Measurements from ENCODE around the gene SEMA4G.
"Not testable (repeated sequence)": the region's sequence is repeated elsewhere in the genome, so short reads cannot be mapped to it uniquely, and the experiment has no call there.

Gene SEMA4G

DNA sequence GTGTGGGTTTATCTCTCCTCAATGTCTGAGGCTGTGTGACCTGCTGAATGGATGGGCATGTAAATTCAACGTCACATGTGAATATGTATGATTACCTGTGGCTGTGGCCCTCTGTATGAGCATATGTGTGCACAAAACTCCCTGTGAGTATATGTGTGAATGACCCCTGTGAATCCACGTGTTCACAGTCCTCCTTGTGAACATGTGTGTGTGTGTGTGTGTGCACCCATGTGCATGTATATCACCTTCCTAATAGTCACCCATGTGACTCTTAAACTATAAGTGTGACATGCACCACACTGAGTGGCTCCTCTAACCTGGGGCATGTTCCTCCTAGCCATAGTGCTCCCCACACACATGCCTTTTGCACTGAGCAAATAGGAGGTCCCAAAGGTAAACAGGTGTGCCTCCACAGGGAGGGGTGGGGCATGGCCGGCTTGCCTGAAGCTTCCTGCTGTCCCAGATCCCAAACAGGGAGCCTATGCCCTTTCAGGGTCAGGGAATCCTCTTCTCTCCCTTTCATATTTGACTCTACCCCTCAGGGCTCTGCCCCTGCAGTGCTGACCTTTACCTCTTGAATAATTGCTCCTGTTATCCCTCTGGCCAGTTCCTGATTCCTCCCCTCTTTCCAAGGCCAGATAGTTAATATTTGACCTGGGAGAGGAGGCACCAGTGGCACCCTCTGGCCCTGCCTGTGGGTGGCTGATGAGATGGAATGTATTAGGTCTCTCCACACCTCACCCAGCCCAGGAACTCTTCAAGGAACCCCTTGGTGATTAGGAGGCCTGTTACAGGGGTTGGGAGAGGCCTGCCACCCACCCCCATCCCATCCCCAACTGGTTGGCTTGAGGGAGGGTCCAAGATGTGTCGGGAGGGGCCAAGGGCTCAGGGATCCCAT is 1.9 kb downstream of the SEMA4G start:
- DNase-seq = no peak

- no peak for DNase-seq
These were observed 3.0 kb downstream of the SEMA4G start for GRCh38 chr10:100972115-100972903.

DNA sequence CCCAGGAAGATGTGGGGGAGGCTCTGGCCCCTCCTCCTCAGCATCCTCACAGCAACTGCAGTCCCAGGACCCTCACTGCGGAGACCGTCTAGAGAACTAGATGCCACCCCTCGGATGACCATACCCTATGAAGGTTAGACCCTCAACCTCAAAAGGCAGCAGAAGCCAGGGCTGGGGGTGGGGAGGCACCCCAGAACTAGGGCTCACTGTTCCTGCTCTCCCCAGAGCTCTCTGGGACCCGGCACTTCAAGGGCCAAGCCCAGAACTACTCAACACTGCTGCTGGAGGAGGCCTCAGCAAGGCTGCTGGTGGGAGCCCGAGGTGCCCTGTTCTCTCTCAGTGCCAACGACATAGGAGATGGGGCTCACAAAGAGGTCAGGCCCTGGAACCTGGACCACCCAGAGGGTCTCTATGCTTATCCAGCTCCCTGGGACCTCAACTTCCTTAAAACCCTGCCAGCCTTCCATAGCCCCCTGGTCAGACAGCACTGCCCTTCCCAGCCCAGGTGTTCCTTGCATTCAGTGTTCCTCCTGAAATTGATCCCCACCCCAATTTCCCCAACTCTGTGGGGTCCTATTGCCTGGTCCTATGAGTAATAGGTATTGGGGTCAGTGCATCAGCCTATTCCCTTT is 3.7 kb downstream of the SEMA4G start:
- DNase-seq = no peak

DNA sequence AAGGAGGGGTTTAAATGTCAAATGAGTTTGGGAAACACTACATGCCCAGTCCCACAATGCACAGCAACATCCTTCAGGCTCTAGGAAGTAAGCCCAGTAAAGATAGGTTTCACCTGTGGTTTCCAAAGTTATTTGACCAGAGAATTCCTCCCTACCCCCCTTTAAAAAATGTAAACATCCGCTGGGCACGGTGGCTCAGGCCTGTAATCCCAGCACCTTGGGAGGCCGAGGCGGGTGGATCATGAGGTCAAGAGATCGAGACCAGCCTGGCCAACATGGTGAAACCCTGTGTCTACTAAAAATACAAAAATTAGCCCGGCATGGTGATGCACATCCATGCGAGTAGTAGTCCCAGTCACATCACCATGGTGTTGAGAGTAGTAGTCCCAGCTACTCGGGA is 6.1 kb downstream of the SEMA4G start:
- DNase-seq = not testable (repeated sequence)

GRCh38 chr10:100976906-100977305 is 7.6 kb downstream of the SEMA4G start:
- DNase-seq = no peak

DNA sequence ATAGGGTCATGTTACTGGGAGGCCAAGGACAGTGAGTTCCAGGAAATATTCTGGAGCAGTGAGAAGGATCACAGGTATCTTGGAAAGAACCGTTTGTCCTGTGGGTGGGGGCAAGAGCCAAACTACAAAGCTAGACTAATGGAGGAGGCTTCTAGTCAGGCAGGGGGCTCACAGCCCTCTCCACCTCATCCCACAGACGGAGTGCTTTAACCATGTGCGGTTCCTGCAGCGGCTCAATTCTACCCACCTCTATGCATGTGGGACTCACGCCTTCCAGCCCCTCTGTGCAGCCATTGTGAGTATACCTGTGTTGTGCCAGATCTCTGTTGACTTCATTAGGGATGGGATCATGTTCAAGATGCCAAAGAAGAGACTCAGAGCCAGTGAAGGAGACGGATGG is 8.1 kb downstream of the SEMA4G start:
- DNase-seq = no peak

DNA sequence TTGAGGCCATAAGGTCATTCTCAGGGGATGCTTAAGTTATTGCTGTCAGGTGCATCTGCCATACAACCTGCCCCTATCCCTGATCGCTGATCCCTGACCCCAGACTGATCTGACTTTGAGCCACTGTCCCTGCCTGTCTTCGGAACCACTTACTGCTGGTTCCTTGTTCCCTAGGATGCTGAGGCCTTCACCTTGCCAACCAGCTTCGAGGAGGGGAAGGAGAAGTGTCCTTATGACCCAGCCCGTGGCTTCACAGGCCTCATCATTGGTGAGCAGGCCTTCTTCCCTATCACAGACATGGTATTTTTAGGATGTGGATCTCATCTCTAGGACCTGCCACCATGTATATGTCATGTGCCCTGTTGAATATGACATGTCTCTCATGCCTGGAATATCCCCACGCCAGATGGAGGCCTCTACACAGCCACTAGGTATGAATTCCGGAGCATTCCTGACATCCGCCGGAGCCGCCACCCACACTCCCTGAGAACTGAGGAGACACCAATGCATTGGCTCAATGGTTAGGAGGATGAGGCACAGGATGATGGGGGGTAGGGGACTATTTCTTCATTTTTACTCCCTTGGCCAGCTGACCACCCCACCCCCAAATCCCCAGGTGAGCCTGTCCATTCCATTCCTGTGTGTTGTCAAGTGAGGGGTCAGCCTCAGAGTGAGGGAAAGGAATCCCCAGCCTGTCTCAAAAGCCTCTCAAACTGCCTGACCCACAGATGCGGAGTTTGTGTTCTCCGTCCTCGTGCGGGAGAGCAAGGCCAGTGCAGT is 9.0 kb downstream of the SEMA4G start:
- DNase-seq = no peak

DNA sequence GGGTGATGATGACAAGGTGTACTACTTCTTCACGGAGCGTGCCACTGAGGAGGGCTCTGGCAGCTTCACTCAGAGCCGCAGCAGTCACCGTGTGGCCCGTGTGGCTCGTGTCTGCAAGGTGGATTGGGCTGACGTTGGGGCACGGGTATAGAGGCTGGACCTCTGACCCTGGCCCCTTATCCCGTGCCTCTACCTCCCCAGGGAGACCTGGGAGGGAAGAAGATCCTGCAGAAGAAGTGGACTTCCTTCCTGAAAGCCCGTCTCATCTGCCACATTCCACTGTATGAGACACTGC is 9.5 kb downstream of the SEMA4G start:
- no peak for DNase-seq

GRCh38 chr10:100979791-100980272 is 10.5 kb downstream of the SEMA4G start:
- DNase-seq = no peak

GRCh38 chr10:100980311-100980710 is 11.0 kb downstream of the SEMA4G start:
- DNase-seq = no peak

- no peak for DNase-seq
These were observed 11.4 kb downstream of the SEMA4G start for GRCh38 chr10:100980711-100981110.

GRCh38 chr10:100981178-100981772 is 12.0 kb downstream of the SEMA4G start:
- no peak for DNase-seq

GRCh38 chr10:100982916-100983830 is 13.9 kb downstream of the SEMA4G start:
- DNase-seq = no peak

DNA sequence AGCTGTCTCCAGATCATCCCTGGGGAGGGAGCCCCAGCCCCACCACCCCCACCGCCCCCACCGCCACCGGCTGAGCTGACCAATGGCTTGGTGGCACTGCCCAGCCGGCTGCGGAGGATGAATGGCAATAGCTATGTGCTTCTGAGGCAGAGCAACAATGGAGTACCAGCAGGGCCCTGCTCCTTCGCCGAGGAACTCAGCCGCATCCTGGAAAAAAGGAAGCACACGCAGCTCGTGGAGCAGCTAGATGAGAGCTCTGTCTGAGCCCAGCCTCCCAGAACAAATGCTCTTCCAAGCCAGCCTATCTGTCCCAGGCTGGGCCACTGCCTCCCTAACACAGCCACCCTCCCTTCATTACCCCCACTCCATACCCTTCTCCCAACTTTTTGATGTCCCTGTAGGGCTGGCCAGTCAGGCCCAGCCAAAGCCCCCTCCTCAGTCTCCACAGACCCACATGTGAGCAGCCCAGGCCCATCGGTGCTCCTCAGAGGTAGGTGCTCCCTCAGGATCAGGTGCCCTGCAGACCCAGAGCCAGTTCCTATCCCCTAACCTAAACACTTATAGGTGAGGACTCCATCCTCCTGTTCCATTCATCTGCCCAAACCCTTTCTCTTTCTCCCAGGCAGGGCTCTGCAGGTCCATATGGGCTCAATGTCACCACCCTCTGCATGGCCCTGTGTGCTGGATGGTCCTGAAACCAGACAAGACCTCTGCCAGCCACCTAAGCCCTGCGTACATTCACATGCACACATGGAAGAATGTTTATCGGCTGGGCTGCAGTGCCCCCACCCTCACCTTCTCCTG is 14.8 kb downstream of the SEMA4G start:
- no peak for DNase-seq

DNA sequence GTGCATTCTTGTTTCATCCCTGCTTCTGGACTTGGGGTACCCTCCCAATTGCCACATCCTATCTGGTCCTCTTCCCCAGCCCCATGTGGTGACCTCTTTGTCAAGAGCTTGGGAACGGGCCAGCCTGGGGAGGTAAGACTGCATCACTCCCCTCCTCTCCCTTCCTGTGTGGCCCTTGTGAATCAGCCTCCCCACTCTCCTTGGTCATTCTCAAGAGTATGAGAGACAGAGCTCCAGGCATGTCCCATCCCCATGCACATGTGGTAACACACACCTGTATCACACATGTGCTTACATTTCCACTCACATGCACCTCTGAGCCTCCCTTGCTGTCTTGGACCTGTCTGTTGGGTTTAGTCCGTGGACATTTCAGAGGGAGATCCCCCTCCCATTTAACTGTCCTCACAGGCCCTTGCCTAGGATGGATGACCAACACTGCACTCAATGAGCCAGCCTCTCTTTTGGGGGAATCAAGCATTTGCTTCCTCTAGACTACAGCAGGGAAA is 15.4 kb downstream of the SEMA4G start:
- DNase-seq = no peak

GRCh38 chr10:100985336-100985735 is 16.0 kb downstream of the SEMA4G start:
- DNase-seq = no peak

GRCh38 chr10:100986623-100986951 is 17.3 kb downstream of the SEMA4G start:
- DNase-seq = no peak

- DNase-seq = peak; percentile 44
These were observed 17.8 kb downstream of the SEMA4G start, which contains the start of the genes MRPL43 and TWNK for GRCh38 chr10:100986952-100987684. TSS of gene MRPL43 (minus strand) at chr10:100987497. CDS start at chr10:100987443, 54 bp downstream. TSS of gene TWNK (plus strand) at chr10:100987543. CDS start at chr10:100988211, 668 bp downstream.

DNA sequence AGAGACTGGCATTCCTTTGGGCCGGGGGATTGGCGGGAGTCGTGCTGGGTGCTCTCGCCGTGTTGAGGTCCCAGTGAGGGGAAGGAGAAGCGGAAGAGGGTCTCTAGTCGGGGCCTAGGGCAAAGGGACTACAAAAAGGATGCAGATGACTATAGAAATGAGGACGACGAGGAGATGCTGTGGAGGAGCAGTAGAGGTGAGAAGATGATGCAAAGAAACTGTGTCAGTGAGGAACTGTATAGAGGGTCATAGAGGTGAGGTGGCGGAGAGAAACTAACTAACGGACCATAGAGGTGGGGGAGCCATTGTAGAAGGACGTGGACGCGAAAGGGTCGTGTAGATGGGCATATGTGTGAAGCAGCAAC is 18.4 kb downstream of the SEMA4G start:
- DNase-seq = no peak

Measured in DMS153 (cell line).